ENCODE results near the gene SEZ6L.

Gene SEZ6L

DNA sequence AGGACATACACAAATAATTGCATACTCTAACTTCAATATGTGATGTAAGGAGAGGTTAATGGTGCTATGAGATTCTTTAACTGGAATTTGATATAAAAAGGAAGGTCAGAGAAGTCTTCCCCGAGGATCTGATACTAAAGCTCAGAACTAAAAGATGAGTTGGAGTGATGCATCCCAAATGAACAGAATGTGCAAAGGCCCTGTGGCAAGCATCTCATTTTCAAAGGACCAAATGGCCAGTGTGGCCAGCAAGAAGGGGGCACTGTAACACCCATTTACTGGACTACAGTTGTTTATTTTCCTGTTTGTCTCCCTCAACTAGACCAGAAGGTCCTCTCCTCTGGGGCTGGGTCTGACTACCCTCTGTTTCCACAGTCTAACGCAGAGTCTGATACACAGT is 144.9 kb downstream of the SEZ6L start:
- TF ChIP-seq GATA3 (IDR thresholded peaks at IDR 0.05; ENCODE audit: low read depth, low read length) (no peak), GATA2 (IDR thresholded peaks at IDR 0.05; ENCODE audit: low read depth, low read length) (no peak)

DNA sequence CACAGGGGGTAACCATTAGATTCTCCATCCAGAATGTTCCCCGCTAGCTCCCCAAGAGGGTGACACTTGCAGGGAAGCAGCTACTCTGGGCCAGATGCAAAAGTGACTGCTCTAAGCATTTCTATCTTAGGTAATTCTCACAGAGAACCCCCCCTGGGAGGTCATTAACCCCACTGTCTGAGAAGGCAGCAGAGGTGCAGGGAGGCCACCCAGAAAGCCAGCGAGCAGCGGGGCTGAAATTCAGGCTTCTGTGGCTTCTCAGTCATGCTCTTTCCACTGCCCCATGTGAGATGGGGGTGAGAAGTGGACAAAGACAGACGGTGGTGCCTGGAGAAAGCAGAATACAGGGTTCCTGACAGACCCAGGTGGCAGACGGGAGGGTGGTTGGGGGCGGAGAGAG is 145.4 kb downstream of the SEZ6L start:
- TF ChIP-seq GATA2 (IDR thresholded peaks at IDR 0.05; ENCODE audit: low read depth, low read length) = no peak
- TF ChIP-seq GATA3 (IDR thresholded peaks at IDR 0.05; ENCODE audit: low read depth, low read length) = no peak

DNA sequence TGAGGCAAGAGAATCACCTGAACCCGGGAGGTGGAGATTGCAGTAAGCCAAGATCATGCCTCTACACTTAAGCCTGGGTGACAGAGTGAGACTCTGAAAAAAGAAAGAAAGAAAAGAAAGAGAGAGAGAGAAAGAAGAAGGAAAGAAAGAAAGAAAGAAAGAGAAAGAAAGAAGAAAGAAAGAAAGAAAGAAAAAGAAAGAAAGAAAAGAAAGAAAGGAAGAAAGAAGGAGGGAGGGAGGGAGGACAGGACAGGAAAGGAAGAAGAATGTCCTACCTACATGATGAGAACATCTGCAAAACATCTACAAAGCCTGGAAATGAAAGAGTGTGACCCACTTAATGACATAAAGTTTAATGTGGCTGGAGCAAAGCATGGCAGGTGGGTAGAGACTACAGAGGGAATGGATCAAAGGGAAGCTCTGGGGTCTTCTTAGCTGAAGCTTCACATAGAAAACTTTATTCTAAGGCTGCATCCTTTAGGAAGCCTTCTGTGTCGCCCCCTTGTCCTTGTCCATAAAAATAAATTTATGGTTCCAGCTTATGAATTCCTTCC is 147.5 kb downstream of the SEZ6L start:
- no peak for TF ChIP-seq GATA3 (IDR thresholded peaks at IDR 0.05; ENCODE audit: low read depth, low read length)
- no peak for TF ChIP-seq GATA2 (IDR thresholded peaks at IDR 0.05; ENCODE audit: low read depth, low read length)

DNA sequence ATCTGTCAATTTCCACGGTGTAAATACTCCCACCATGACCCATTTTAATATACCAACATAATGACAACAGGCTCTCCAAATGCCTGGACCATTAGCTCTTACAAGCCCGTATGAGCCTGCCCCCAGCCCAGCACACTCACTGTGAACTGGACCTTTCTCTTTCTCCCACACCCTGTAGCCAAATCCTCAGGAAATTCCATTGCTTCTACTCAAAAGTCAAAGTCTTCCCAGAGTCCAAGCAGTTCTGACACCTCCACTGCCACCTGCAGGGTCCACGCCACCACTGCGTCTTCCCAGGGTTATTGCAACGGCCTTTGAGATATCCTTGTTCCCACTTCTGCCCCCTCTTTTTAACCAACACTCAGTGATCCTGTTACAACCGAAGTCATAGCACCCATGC is 149.7 kb downstream of the SEZ6L start:
- TF ChIP-seq GATA3 (IDR thresholded peaks at IDR 0.05; ENCODE audit: low read depth, low read length) (no peak), GATA2 (IDR thresholded peaks at IDR 0.05; ENCODE audit: low read depth, low read length) (no peak)

DNA sequence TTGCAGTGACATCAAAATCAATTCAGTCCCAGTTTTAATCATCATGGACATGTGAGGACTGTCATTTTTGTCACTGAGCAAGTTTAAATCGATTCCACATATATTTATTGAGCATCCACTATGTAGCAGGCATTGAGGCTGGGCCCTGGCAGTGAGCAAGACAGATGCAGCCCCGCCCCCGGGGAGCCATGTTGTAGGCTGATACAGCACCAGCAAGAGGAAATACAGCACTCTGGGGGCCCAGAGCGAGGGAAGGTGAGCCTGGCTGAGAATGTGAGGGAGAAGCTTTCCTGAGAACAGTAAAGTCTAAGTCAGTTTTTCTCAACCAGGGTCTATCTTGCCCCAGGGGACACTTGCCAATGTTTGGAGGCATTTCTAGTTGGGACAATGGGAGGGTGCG is 151.2 kb downstream of the SEZ6L start:
- TF ChIP-seq GATA3 (IDR thresholded peaks at IDR 0.05; ENCODE audit: low read depth, low read length) (no peak), GATA2 (IDR thresholded peaks at IDR 0.05; ENCODE audit: low read depth, low read length) (no peak)

DNA sequence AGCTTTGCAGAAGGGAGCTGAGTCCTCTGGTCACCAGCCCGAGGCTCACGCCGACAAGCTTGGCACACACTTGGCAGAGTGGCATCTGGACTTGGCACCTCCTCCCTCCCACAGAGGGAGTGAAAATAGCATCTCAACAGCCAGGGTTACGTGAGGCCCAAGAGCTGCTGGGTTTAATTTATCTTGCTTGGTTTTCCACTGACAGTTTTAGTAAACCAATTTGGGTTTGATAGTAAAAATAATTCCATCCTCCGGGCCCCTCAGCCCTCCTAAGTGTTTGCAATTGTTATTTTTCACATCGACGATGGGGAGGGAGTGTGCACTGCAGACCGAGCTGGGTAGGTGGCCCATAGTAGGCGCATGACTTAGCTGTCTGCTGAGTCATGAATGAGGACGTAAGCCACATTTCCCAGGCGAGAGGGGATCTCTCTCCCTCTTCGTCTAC is 152.2 kb downstream of the SEZ6L start:
- TF ChIP-seq GATA2 (IDR thresholded peaks at IDR 0.05; ENCODE audit: low read depth, low read length) (no peak), GATA3 (IDR thresholded peaks at IDR 0.05; ENCODE audit: low read depth, low read length) (no peak)

DNA sequence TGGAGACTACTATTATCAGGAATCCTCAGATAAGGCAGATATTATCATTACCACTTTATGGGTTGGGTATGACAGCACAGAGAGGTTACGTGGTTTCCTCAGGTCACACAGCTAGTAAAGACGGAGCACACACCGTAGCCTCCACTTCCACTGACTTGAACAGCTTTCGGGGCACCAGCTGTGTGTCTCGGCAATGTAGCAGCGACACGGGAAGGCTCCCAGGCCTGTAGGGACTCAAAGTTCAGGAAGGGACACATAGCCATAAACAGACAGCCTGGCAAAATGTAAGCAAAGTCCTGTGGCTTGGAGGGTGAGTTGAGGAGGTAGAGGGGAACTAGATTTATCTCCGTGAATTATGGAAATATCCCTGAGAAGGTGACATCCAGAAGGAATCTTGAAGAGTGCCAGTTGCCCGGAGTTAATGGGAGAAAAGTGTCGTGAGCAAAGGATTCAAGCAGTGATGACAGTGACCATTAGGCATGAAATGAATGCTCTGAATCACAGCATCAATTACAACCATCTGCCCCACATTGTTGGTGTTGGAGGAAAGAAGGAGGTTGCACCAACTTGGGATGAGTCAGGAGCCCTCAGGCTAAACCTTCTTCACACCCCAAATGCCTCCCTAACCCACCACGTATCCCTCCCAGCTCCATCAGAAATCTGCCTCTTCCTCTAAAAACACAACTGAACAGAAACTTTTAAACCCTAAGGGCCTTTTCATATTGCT is 153.1 kb downstream of the SEZ6L start:
- TF ChIP-seq GATA3 (IDR thresholded peaks at IDR 0.05; ENCODE audit: low read depth, low read length) = no peak
- no peak for TF ChIP-seq GATA2 (IDR thresholded peaks at IDR 0.05; ENCODE audit: low read depth, low read length)

DNA sequence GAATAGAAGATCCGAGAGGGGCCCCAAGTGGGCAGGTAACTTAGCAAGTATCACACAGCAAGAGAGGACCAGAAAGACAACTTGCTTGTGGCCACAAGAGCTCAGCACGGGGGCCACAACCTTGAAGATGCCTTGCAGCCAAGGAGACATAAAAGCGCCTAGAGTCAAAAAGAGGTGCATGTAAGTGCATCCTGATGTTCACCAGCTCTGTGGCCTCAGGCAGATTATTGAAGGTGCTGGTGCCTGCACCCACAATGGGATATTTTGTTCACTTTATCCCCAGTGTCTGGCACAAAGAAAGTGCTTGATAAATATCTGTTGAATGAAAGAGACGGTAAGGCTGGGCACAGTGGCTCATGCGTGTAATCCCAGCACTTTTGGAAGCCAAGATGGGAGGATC is 153.8 kb downstream of the SEZ6L start:
- TF ChIP-seq GATA2 (IDR thresholded peaks at IDR 0.05; ENCODE audit: low read depth, low read length) (no peak), GATA3 (IDR thresholded peaks at IDR 0.05; ENCODE audit: low read depth, low read length) (no peak)

DNA sequence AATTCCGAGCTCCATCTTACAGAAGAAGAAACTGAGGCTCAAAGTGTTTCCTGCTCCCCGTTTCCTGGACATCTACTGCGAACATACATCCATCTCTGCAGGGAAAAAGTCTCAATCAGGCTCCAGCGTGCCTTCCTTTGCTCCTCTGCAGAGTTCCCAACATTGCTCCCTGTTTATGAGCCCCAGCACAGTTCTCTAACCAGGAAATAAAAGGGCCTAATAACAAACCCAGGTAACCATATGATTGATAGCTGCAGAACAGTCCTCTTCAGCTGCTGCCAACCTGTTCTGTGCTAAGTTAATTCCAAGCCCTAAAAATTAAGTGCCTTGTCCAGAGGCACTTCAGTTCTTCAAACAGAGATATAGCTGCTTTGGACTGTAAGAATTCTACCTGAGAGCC is 154.9 kb downstream of the SEZ6L start:
- no peak for TF ChIP-seq GATA3 (IDR thresholded peaks at IDR 0.05; ENCODE audit: low read depth, low read length)

DNA sequence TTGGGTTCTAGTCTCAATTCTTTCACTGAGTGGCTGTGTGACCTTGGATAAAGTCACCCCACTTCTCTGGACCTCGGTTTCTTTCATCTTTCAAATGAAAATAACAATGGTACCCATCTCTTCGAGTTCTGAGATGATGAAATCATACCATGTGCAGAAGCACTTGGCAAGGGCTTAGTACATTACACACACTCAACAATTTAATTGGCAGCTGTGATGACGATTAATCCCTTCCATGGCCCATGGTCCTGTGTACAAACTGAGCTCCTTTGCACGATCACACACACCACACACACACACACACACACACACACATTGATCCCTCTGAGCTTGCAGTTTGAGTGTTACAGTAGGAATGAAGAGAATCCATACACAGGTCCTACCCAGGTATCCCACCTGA is 156.4 kb downstream of the SEZ6L start:
- TF ChIP-seq GATA2 (IDR thresholded peaks at IDR 0.05; ENCODE audit: low read depth, low read length) = no peak
- TF ChIP-seq GATA3 (IDR thresholded peaks at IDR 0.05; ENCODE audit: low read depth, low read length) = no peak

DNA sequence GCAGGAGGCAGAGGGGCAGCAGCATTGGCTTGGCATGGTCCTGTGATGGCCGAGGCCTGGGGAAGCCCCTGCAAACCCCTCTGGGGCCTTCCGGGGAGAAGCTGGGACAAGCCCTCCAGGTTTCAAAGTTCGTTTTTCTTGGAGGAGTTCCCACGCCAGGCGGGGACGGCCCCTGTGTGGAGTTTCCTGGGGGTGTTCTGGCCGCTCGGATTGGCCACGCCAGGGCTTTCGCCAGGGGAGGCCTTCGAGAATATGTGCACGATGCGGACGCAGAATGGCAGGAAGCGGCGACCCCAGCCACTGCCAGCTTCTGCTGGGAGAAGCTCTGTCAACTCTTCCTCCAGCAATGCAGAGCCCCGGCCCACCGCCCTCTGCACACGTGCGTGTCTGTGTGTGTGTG is 157.5 kb downstream of the SEZ6L start:
- no peak for TF ChIP-seq GATA2 (IDR thresholded peaks at IDR 0.05; ENCODE audit: low read depth, low read length)
- TF ChIP-seq GATA3 (IDR thresholded peaks at IDR 0.05; ENCODE audit: low read depth, low read length) = no peak

DNA sequence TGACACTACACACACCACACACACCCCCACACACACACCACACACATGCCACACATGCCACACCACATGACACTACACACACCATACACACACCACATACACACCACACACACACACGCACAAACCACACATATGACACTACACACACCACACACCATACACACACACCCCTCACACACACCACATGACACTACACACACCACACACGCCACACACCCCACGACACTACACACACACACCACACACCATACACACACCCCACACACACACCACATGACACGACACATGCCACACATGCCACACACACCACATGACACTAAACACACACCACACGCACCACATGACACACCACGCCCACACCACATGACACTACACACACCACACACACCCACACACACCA is 158.0 kb downstream of the SEZ6L start:
- TF ChIP-seq GATA3 (IDR thresholded peaks at IDR 0.05; ENCODE audit: low read depth, low read length) = no peak
- TF ChIP-seq GATA2 (IDR thresholded peaks at IDR 0.05; ENCODE audit: low read depth, low read length) = no peak

DNA sequence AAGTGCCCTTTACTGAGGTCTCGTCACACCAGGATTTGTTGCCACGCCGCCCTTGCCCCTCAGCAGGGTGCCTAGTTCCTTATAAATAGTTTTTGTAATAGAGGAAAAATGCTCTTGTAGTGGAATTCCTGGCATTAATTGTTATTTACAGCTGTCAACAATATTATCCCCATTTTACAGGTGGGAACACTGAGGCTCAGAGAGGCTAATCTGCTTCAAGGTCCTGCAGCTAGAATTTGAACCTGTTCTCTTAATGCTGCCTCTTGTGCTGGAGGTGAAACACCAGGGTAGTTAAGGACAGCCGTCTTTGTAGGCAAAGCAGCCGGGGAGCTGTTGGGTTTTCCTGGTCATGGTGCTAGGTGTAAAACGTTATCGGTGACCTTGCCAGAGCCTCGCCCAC is 159.0 kb downstream of the SEZ6L start:
- no peak for TF ChIP-seq GATA3 (IDR thresholded peaks at IDR 0.05; ENCODE audit: low read depth, low read length)
- no peak for TF ChIP-seq GATA2 (IDR thresholded peaks at IDR 0.05; ENCODE audit: low read depth, low read length)

DNA sequence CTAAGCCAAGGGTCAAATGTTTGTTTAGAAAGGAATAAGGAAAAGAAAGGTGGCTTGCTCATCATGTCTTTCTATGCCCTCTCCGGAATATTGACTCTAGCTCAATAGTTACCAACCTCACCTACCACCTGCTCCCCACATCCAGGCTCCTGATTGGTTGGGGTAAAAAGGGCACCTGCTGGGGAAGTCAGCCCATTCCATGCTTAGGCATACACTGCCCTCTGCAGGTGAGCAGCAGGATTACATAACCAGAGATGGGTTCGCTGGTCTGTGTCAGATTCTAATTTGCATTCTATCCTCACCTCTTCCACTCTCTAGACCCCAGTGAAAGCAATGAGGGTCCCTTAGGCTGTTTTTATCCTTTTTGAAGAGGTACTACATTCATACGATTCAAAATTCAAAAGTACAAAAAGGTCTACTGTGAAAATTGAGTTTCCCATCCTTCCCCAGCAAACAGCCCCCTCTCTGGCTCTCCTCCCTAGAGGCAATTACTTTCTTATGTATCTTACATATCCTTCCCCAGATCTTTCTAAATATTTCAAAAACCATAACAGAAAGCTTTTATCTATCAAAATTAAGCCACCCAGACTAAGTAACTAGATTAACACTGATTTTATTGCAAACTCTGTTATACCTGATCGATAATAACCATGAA is 161.8 kb downstream of the SEZ6L start:
- TF ChIP-seq GATA2 (IDR thresholded peaks at IDR 0.05; ENCODE audit: low read depth, low read length) (no peak), GATA3 (IDR thresholded peaks at IDR 0.05; ENCODE audit: low read depth, low read length) (no peak)

All from SH-SY5Y (cell line).